GM12878 (cell line): ENCODE results near the gene JADE1.

Experiments
- JUNB ChIP-seq: IDR thresholded peaks from 2 replicates; pipeline ENCODE4 v1.6.1; 2016; ENCODE audit warnings: antibody characterized with exemption, mild to moderate bottlenecking
- POLR2A ChIP-seq: IDR thresholded peaks from 2 replicates; pipeline ENCODE4 v1.6.1; 2011; ENCODE audit warnings: low read depth, mild to moderate bottlenecking, low read length
- RAD51 ChIP-seq: fragments of 450-650 bp; IDR thresholded peaks from 2 replicates; pipeline ENCODE4 v1.6.1; 2016; ENCODE audit warnings: moderate library complexity, mild to moderate bottlenecking, inconsistent platforms
- SUPT20H ChIP-seq: IDR thresholded peaks from 2 replicates; pipeline ENCODE4 v1.6.1; 2011; ENCODE audit warnings: low read depth, mild to moderate bottlenecking, low read length, moderate library complexity, borderline replicate concordance; ENCODE audit not compliant: control insufficient read depth
- TAF1 ChIP-seq: IDR thresholded peaks from 2 replicates; pipeline ENCODE4 v1.6.1; 2011; ENCODE audit warnings: mild to moderate bottlenecking, low read depth, low read length, borderline replicate concordance
- ZZZ3 ChIP-seq: IDR thresholded peaks from 2 replicates; pipeline ENCODE4 v1.6.1; 2011; ENCODE audit warnings: low read depth; ENCODE audit not compliant: control insufficient read depth, insufficient read length
- TF ChIP-seq, protein P1 (sequence below): IDR thresholded peaks from 2 replicates; pipeline ENCODE4 v1.6.1; 2011; ENCODE audit warnings: low read depth, low read length, improper control_type of control experiment, borderline replicate concordance
- TF ChIP-seq, protein P2 (sequence below): IDR thresholded peaks from 2 replicates; pipeline ENCODE4 v1.6.1; 2012; ENCODE audit warnings: mild to moderate bottlenecking, low read depth, low read length

DNA sequence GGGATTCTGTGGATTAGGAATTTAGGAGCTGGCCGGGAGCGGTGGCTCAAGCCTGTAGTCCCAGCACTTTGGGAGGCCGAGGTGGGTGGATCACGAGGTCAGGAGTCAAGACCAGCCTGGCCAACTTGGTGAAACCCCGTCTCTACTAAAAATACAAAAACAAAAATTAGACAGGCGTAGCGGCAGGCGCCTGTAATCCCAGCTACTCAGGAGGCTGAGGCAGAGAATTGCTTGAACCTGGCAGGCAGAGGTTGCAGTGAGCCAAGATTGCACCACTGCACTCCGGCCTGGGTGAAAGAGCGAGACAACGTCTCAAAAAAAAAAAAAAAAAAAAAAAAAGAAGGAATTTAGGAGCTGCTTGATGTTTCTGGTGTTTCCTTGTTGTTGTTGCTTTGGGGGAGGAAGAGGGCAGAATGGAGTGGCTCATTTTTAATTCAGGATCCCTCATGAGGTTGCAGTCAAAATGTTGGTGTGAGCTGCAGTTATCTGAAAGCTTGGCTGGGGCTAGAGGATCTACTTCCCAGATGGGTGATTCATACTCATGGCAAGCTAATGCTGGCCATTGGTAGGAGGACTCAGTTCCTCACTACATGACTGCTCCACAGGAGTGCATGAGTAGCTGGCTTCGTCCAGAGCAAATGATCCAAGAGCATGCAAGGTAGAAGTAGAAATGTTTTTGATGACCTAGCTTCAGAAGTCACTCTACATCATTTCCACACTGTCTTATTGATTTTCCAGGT is 26.5 kb upstream of the JADE1 start:
- TF ChIP-seq TAF1 (no peak), POLR2A (no peak), RAD51 (no peak), JUNB (no peak), ZZZ3 (no peak), SUPT20H (no peak)
- TF ChIP-seq, protein P1, sequence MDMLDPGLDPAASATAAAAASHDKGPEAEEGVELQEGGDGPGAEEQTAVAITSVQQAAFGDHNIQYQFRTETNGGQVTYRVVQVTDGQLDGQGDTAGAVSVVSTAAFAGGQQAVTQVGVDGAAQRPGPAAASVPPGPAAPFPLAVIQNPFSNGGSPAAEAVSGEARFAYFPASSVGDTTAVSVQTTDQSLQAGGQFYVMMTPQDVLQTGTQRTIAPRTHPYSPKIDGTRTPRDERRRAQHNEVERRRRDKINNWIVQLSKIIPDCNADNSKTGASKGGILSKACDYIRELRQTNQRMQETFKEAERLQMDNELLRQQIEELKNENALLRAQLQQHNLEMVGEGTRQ, result no peak
- TF ChIP-seq, protein P2, sequence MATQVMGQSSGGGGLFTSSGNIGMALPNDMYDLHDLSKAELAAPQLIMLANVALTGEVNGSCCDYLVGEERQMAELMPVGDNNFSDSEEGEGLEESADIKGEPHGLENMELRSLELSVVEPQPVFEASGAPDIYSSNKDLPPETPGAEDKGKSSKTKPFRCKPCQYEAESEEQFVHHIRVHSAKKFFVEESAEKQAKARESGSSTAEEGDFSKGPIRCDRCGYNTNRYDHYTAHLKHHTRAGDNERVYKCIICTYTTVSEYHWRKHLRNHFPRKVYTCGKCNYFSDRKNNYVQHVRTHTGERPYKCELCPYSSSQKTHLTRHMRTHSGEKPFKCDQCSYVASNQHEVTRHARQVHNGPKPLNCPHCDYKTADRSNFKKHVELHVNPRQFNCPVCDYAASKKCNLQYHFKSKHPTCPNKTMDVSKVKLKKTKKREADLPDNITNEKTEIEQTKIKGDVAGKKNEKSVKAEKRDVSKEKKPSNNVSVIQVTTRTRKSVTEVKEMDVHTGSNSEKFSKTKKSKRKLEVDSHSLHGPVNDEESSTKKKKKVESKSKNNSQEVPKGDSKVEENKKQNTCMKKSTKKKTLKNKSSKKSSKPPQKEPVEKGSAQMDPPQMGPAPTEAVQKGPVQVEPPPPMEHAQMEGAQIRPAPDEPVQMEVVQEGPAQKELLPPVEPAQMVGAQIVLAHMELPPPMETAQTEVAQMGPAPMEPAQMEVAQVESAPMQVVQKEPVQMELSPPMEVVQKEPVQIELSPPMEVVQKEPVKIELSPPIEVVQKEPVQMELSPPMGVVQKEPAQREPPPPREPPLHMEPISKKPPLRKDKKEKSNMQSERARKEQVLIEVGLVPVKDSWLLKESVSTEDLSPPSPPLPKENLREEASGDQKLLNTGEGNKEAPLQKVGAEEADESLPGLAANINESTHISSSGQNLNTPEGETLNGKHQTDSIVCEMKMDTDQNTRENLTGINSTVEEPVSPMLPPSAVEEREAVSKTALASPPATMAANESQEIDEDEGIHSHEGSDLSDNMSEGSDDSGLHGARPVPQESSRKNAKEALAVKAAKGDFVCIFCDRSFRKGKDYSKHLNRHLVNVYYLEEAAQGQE, result no peak
